Right ventricle myocardium superior (tissue), 1 donor: Measurements from ENCODE around the gene PLOD2. TPM values are rescaled to one million over a fixed set of nuclear protein-coding genes. Genes with fewer than 3 reads are reported as not detected.

Experiments
- ATAC-seq: fragments of 200-7000 bp; cut with Tn5 transposase; one replicate; pipeline ENCODE4 v1.9.1; 2020; ENCODE audit warnings: mild to moderate bottlenecking; ENCODE audit not compliant: poor library complexity
- DNase-seq: peaks from one replicate; pipeline ENCODE4 v3.0.0-alpha.2; 2020
- intact Hi-C: fragments of 100-400 bp; cut with DNase I; formaldehyde crosslinking; loops from one replicate; pipeline ENCODE4 v1.11.2; 2022
- total RNA-seq: library from RNA; stranded (reverse); fragmentation: NEBNext Ultra II Directional; extraction: Animal tissue kit (Norgen Biotek cat#: 25700); gene quantifications from one replicate; pipeline ENCODE4 v1.2.1, GENCODE V29; 2021
- donor health status: DM: no; HTN: yes; CAD: no; lungs with severe emphysema.

The PLOD2 gene
- total RNA-seq, 1 donor from 2014 or later: 16.9 TPM

- ATAC-seq (no peak), DNase-seq (no peak)
- intact Hi-C loops: no loop called here
These were observed 136.7 kb downstream of the PLOD2 start for GRCh38 chr3:146024260-146024659.

GRCh38 chr3:146020969-146021368 is 140.0 kb downstream of the PLOD2 start:
- intact Hi-C loops: no loop called here
- DNase-seq (no peak), ATAC-seq (no peak)

GRCh38 chr3:146019508-146019907 is 141.5 kb downstream of the PLOD2 start:
- intact Hi-C loops: no loop called here
- ATAC-seq: no peak
- no peak for DNase-seq

Other genes starting within 250 kb of the PLOD2 start
- gene PLSCR4, start 89.9 kb upstream of the PLOD2 start, total RNA-seq: 16.2 TPM